HG03280 (cell line): ENCODE measurements around the gene TUBA1A.
"Not testable (repeated sequence)": the region's sequence is repeated elsewhere in the genome, so short reads cannot be mapped to it uniquely, and the experiment has no call there.

ENCODE experiments used
- ATAC-seq: cut with Tn5 transposase; IDR thresholded peaks from one replicate; pipeline ENCODE4 v1.9.1; 2021; ENCODE audit warnings: mild to moderate bottlenecking, moderate library complexity; ENCODE audit not compliant: unreplicated experiment

TUBA1A gene

GRCh38 chr12:49160399-49160798 is 28.5 kb downstream of the TUBA1A start:
- no peak for ATAC-seq

DNA sequence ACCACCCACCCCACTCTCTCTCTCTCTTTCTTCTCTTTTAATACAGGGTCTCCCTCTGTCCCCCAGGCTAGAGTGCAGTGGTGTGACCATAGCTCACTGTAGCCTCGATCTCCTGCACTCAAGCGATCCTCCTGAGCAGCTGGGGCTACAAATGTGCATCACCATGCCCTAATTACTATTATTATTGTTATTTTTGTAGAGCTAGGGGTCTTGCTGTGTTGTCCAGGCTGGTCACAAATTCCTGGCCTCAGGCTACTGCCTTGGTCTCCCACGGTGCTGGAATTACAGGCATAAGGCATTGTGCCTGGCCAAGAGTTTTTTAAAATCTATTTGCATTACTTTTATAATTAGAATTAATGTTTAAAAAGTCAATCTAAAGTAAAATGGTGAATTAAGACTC is 34.7 kb downstream of the TUBA1A start:
- no peak for ATAC-seq

DNA sequence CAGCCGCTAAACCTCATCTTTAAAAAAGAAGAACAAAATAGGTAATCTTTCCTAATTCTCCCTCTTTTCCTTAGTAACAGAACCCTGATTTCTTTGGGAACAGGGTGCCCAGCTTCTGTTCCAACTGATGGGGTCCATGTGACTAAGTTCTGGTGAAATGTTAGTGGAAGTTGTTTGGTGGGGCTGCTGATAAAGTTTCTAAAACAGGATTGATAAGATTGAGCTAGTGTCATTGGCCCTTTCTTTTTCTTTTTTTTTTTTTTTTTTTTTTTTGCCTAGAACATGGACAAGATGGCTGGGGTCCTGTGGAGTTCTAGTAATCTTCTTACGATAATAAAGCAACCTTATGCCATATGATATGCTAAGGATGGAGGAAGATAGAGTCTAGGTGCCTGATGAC is 41.5 kb downstream of the TUBA1A start:
- ATAC-seq, result no peak

GRCh38 chr12:49146406-49146805 is 42.5 kb downstream of the TUBA1A start:
- no peak for ATAC-seq

DNA sequence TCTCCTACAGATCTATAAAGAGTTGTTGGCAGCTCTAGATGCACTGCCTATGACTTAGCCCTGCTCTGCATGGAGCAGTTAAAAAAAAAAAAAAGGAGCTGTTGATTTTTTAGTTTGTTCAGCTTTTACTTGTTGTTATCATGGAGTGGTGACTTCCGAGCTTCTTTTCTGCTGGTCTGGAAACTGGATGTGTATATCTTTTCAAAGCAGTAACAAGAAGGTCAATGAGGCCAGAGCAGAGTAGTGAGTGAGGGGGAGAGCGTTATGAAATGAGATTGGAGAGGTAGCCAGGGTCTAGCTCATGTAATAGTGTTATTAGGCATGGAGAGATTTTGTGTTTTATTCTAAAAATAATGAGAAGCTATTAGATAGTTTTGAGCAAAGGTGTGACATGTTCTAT is 44.5 kb downstream of the TUBA1A start:
- ATAC-seq, result no peak

- no peak for ATAC-seq
Observed at GRCh38 chr12:49138999-49139398, 49.9 kb downstream of the TUBA1A start.

DNA sequence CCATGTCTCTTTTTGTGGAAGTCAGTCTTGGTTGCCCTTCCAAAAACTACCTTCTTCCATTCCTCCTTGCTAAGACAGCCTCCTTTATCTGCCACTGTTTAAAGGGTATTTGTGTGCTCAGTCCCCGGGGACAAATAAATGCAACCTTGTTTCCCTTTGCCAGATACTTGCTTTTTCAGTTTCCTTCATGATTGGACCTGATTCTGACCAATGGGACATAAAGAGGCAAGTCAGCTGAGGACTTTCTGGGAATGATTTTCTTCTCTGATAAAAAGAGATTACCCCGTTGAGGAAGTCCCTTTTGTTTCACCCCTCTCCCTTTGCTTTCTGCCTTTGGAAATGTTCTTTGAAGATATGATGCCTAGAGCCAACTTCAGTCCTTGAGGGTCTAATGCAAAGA is 50.3 kb downstream of the TUBA1A start:
- no peak for ATAC-seq

GRCh38 chr12:49137476-49137875 is 51.4 kb downstream of the TUBA1A start:
- ATAC-seq, result no peak

- ATAC-seq, result not testable (repeated sequence)
Observed at GRCh38 chr12:49136997-49137396, 51.9 kb downstream of the TUBA1A start.
